ENCODE measurements around the gene CRB2. TPM values are rescaled to one million over a fixed set of nuclear protein-coding genes. Genes with fewer than 3 reads are reported as not detected.
A peak's percentile ranks its signal among the peaks of the same experiment; 100 is the strongest.

The CRB2 gene
- total and polyA plus RNA-seq, 2 experiments from 2014 or later, result 8.3 to 91.7 TPM

GRCh38 chr9:123336959-123337358, 19.0 kb upstream of the CRB2 start:
- Histone ChIP-seq H3K9me3 (ENCODE audit: low read depth) (no peaks in the 10 kb centered on the region), H3K36me3 (no peaks in the 10 kb centered on the region), H3K4me3 (no peak overlapping the region), H3K27me3 (no peaks in the 10 kb centered on the region), H3K27ac (no peak overlapping the region), H3K4me1 (ENCODE audit: low read depth) (peaks cover 34% of the 10 kb centered on the region)
- DNase-seq (ENCODE audit: low read depth in 1 of 2, low spot score in 1 of 2), result no peak
- TF ChIP-seq, protein P1, sequence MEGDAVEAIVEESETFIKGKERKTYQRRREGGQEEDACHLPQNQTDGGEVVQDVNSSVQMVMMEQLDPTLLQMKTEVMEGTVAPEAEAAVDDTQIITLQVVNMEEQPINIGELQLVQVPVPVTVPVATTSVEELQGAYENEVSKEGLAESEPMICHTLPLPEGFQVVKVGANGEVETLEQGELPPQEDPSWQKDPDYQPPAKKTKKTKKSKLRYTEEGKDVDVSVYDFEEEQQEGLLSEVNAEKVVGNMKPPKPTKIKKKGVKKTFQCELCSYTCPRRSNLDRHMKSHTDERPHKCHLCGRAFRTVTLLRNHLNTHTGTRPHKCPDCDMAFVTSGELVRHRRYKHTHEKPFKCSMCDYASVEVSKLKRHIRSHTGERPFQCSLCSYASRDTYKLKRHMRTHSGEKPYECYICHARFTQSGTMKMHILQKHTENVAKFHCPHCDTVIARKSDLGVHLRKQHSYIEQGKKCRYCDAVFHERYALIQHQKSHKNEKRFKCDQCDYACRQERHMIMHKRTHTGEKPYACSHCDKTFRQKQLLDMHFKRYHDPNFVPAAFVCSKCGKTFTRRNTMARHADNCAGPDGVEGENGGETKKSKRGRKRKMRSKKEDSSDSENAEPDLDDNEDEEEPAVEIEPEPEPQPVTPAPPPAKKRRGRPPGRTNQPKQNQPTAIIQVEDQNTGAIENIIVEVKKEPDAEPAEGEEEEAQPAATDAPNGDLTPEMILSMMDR (IDR thresholded peaks at IDR 0.05; ENCODE audit: low read depth, low read length), result no peak

DNA sequence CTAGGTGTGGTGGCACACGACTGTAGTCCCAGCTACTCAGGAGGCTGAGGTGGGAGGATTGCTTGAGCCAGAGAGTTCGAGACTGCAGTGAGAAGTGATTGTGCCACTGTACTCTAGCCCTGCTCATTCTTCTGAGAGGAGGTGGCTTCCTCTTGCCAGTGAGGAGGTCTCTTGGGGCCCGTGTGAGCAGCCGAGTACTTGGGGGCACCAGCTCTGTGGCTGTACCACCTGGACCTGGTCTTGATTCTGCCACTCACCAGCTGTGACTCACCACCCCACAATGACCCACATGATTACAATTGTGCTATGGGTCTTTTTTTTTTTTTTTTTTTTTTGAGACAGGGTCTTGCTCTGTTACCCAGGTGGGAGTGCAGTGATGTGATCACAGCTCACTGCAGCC, 18.0 kb upstream of the CRB2 start:
- no peak overlapping the region for H3K4me3 ChIP-seq
- H3K9me3 ChIP-seq (ENCODE audit: low read depth), result no peaks in the 10 kb centered on the region
- no peak for DNase-seq (ENCODE audit: low read depth in 1 of 2, low spot score in 1 of 2)
- H3K4me1 ChIP-seq (ENCODE audit: low read depth), result peaks cover 34% of the 10 kb centered on the region
- H3K27me3 ChIP-seq, result no peaks in the 10 kb centered on the region
- no peak overlapping the region for H3K27ac ChIP-seq
- TF ChIP-seq, protein P1 (IDR thresholded peaks at IDR 0.05; ENCODE audit: low read depth, low read length), result no peak
- no peaks in the 10 kb centered on the region for H3K36me3 ChIP-seq

DNA sequence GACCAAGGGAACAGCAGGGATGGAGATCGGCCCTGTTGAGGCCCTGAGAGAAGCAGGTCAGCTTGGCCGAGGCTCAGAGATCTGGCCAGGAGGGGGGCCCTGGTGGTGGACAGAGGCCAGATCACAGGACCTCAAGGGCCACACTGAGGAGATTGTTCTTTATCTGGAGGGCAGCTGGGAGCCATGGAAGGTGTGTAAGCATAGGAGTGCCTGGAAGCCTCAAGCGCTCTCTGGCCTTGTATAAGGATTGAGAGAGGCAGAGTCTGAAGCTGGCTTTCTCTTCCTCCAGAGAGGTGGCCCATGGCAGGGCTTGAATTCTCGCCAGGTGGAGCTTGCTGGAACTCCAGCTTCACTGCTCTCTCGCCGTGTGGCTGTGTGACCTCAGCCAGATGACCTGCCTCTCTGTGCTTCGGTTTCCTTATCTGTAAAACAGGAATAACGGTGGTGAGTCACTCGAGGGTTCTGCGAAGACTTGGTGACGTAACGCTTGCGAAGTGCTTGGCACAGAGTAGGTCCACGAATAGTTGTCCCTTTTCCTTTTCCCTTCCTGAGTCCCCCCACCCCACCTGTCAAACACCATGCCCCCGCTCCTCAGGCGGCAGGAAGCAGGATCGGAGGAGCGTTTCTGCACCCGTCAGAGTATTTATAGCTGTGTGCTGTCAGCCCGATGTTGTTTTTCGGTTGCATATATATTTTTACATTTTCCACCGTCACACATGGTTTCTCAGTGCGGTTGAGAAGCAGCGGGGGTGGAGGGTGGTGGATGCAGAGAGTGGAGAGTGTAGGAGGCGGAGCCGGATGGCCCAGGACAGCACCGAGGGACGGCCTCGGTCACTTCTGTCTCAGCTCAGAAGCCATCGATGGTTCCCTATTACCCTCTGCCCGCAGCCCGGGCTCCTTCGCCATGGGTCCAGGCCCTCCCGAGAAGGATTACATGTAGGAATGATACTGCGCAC, 17.0 kb upstream of the CRB2 start:
- Histone ChIP-seq H3K4me3 (no peak overlapping the region), H3K9me3 (ENCODE audit: low read depth) (no peaks in the 10 kb centered on the region), H3K27ac (no peak overlapping the region), H3K4me1 (ENCODE audit: low read depth) (peaks cover 34% of the 10 kb centered on the region), H3K27me3 (no peaks in the 10 kb centered on the region), H3K36me3 (no peaks in the 10 kb centered on the region)
- peak in 1 of 2 donors; percentile 52 for DNase-seq (ENCODE audit: low read depth in 1 of 2, low spot score in 1 of 2)
- TF ChIP-seq, protein P1 (IDR thresholded peaks at IDR 0.05; ENCODE audit: low read depth, low read length), result no peak

DNA sequence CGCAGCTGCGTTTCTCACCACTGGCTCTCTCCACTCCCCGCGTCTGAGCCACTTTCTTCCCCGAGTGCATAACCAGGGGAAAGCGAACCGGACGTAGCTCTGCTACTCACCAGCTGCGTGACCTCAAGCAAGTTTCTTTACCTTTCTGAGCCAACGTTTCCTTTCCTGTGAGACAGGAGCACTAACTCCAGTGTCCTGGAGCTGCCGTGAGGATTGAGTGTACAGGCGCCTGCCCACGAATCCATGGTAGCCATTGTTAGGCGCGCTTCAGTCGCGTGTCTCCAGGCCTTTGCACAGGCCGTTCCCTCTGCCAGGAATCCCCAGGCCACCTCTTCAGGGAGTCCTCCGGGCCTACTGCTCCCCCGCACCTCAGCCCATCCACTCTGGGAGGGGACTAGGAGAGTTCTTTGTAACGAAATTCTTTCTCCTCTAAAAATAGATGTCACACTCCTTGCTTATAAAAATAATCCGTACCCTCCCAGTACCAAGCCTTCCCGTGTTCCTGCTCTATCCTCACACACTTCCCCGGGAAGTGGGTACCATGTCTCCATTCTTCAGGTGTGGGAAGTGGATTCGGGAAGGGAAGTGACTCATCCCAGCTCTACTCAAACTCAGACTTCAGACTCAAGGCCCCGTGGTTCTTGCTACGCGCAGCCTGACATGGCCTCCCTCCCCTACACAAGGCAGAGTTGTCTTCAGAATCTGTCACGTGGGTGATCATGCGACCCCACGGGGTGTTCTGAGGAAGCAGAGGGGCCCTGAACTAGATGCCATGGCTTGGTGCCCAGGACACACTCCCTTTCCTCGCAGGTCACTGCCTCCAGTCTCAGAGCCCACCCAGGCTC, 16.1 kb upstream of the CRB2 start:
- Histone ChIP-seq H3K4me3 (no peak overlapping the region), H3K27ac (no peak overlapping the region), H3K27me3 (no peaks in the 10 kb centered on the region), H3K9me3 (ENCODE audit: low read depth) (no peaks in the 10 kb centered on the region), H3K4me1 (ENCODE audit: low read depth) (peaks cover 28% of the 10 kb centered on the region), H3K36me3 (no peaks in the 10 kb centered on the region)
- DNase-seq (ENCODE audit: low read depth in 1 of 2, low spot score in 1 of 2), result no peak
- TF ChIP-seq, protein P1 (IDR thresholded peaks at IDR 0.05; ENCODE audit: low read depth, low read length), result no peak

- H3K4me1 ChIP-seq (ENCODE audit: low read depth), result peaks cover 13% of the 10 kb centered on the region
- DNase-seq (ENCODE audit: low read depth in 1 of 2, low spot score in 1 of 2), result no peak
- no peaks in the 10 kb centered on the region for H3K36me3 ChIP-seq
- no peaks in the 10 kb centered on the region for H3K9me3 ChIP-seq (ENCODE audit: low read depth)
- no peaks in the 10 kb centered on the region for H3K27me3 ChIP-seq
- TF ChIP-seq, protein P1 (IDR thresholded peaks at IDR 0.05; ENCODE audit: low read depth, low read length), result no peak
- no peak overlapping the region for H3K4me3 ChIP-seq
- H3K27ac ChIP-seq, result no peak overlapping the region
These were observed 14.2 kb upstream of the CRB2 start for GRCh38 chr9:123341816-123342215.
